Measurements from ENCODE around the gene HMX2. TPM values are rescaled to one million over a fixed set of nuclear protein-coding genes. Genes with fewer than 3 reads are reported as not detected.
A peak's percentile ranks its signal among the peaks of the same experiment; 100 is the strongest.

Gene HMX2
- total and polyA plus RNA-seq, 2 experiments from 2014 or later = not detected

GRCh38 chr10:123134343-123134914 is 13.5 kb upstream of the HMX2 start:
- Histone ChIP-seq H3K27me3 (replicated peaks; ENCODE audit: insufficient read depth) (peaks cover 79% of the 10 kb centered on the region), H2AFZ (no peak overlapping the region), H3K4me1 (ENCODE audit: insufficient read depth) (no peaks in the 10 kb centered on the region), H3K9me3 (ENCODE audit: low read depth) (no peaks in the 10 kb centered on the region), H3F3A (ENCODE audit: insufficient read depth) (no peaks in the 10 kb centered on the region), H3K4me2 (ENCODE audit: unreplicated experiment) (no peak overlapping the region), H3K9ac (no peak overlapping the region), H4K20me1 (ENCODE audit: insufficient read depth) (no peaks in the 10 kb centered on the region), H3K36me3 (ENCODE audit: low read depth) (no peaks in the 10 kb centered on the region), H3K4me3 (no peak overlapping the region), H3K79me2 (ENCODE audit: insufficient read depth) (no peaks in the 10 kb centered on the region), H3K27ac (no peak overlapping the region), H3K9me2 (ENCODE audit: insufficient read depth) (no peaks in the 10 kb centered on the region)
- in situ Hi-C loops (cut with MboI) = loop anchor here (10.0 to 25.0 kb wide), 2 partner anchors 420 to 828 kb away; no protein-coding TSS in a partner anchor
- peak; percentile 20 for TF ChIP-seq EZH2 (IDR thresholded peaks at IDR 0.05; ENCODE audit: insufficient read depth, poor library complexity, severe bottlenecking)
- no peak for TF ChIP-seq EZH2phosphoT487 (IDR thresholded peaks at IDR 0.05; ENCODE audit: insufficient read depth, low read depth)
- WGBS, 2 experiments (ENCODE audit: low coverage in 1 of 2, low lambda C conversion rate in 2 of 2, missing lambda C conversion rate in 2 of 2) = 5 to 8% methylated on average over 40 to 41 of the region's 42 CpGs
- peak; percentile 29 for DNase-seq

- Histone ChIP-seq H3K9me2 (ENCODE audit: insufficient read depth) (no peaks in the 10 kb centered on the region), H3K4me3 (no peak overlapping the region), H3K27ac (no peak overlapping the region), H3K4me2 (ENCODE audit: unreplicated experiment) (no peak overlapping the region), H3K9me3 (ENCODE audit: low read depth) (no peaks in the 10 kb centered on the region), H3K27me3 (replicated peaks; ENCODE audit: insufficient read depth) (peaks cover 84% of the 10 kb centered on the region), H4K20me1 (ENCODE audit: insufficient read depth) (no peaks in the 10 kb centered on the region), H3K9ac (no peak overlapping the region), H3F3A (ENCODE audit: insufficient read depth) (no peaks in the 10 kb centered on the region), H3K4me1 (ENCODE audit: insufficient read depth) (no peaks in the 10 kb centered on the region), H3K36me3 (ENCODE audit: low read depth) (no peaks in the 10 kb centered on the region), H3K79me2 (ENCODE audit: insufficient read depth) (no peaks in the 10 kb centered on the region), H2AFZ (no peak overlapping the region)
- TF ChIP-seq EZH2phosphoT487 (IDR thresholded peaks at IDR 0.05; ENCODE audit: insufficient read depth, low read depth) = no peak
- no peak for TF ChIP-seq EZH2 (IDR thresholded peaks at IDR 0.05; ENCODE audit: insufficient read depth, poor library complexity, severe bottlenecking)
- in situ Hi-C loops (cut with MboI) = loop anchor here (10.0 to 25.0 kb wide), 2 partner anchors 420 to 827 kb away; no protein-coding TSS in a partner anchor
- WGBS, 2 experiments (ENCODE audit: low coverage in 1 of 2, low lambda C conversion rate in 2 of 2, missing lambda C conversion rate in 2 of 2) = 2 to 3% methylated on average over 30 to 32 of the region's 46 CpGs
- DNase-seq = no peak
Observed at GRCh38 chr10:123134915-123135414, 13.0 kb upstream of the HMX2 start.

DNA sequence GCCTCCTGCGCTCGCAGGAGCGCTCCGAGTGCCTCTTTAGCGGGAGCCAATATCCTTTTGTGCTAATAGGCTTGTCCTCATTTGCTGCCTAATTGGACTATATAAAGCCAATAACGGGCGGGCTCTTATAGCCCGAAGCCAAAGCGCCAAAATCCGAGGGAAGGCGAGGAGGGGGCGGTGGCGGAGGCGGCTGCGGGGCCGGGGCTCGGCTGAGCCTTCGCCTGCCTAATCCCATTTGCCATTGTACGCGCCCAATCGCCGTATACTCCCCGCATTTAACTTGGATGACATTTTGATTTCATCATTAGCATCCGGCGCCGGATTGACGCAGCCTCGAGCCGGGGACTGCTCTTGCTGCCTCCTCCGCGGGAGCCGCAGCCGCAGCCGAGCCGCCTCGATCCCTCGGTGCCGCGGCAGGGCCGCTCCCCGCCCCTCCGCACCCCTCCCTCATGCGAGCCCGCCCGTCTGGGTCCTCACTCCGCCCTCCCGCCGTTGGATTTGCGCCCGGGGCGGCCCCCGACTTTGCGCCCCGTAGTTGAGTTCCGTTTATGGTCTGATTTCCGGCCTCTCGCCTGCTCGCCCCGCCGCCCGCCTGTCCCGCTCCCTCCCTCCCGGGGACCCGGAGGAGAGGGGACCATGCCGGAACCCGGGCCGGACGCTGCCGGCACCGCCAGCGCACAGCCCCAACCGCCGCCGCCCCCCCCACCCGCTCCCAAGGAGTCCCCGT is 12.4 kb upstream of the HMX2 start, which contains the start of gene HMX3:
Gene HMX3 (plus strand): TSS at position 556 of the 727 bp plus-strand sequence. CDS start 81 bp downstream, at position 637.
- 0 out of 2 replicates have a peak within 1 kb of the TSS, but pooled peaks have one; percentile 21 for H2AFZ ChIP-seq
- TF ChIP-seq EZH2 (IDR thresholded peaks at IDR 0.05; ENCODE audit: insufficient read depth, poor library complexity, severe bottlenecking) (peak; percentile 99), EZH2phosphoT487 (IDR thresholded peaks at IDR 0.05; ENCODE audit: insufficient read depth, low read depth) (peak; percentile 49; the same call in 1 of the 2 replicates)
- H3K4me1 ChIP-seq (ENCODE audit: insufficient read depth) = no peaks in the 10 kb centered on the region
- H3K4me3 ChIP-seq = peak within 1 kb of the TSS; percentile 21; the same call in 1 of the 2 replicates
- H3K9me3 ChIP-seq (ENCODE audit: low read depth) = no peaks in the 10 kb centered on the region
- no peaks in the 10 kb centered on the region for H3K36me3 ChIP-seq (ENCODE audit: low read depth)
- no peak within 1 kb of the TSS for H3K27ac ChIP-seq
- peaks cover 85% of the 10 kb centered on the region for H3K27me3 ChIP-seq (replicated peaks; ENCODE audit: insufficient read depth)
- no peaks in the 10 kb centered on the region for H3K9me2 ChIP-seq (ENCODE audit: insufficient read depth)
- no peak within 1 kb of the TSS for H3K9ac ChIP-seq
- H3K79me2 ChIP-seq (ENCODE audit: insufficient read depth) = no peaks in the 10 kb centered on the region
- H3K4me2 ChIP-seq (ENCODE audit: unreplicated experiment) = peak within 1 kb of the TSS; percentile 5
- WGBS, 2 experiments (ENCODE audit: low coverage in 1 of 2, low lambda C conversion rate in 2 of 2, missing lambda C conversion rate in 2 of 2) = 5 to 6% methylated on average over 36 to 76 of the region's 76 CpGs
- H4K20me1 ChIP-seq (ENCODE audit: insufficient read depth) = no peaks in the 10 kb centered on the region
- peak; percentile 62 for DNase-seq
- in situ Hi-C loops (cut with MboI) = loop anchor here (10.0 to 25.0 kb wide), 2 partner anchors 419 to 827 kb away; no protein-coding TSS in a partner anchor
- no peaks in the 10 kb centered on the region for H3F3A ChIP-seq (ENCODE audit: insufficient read depth)

DNA sequence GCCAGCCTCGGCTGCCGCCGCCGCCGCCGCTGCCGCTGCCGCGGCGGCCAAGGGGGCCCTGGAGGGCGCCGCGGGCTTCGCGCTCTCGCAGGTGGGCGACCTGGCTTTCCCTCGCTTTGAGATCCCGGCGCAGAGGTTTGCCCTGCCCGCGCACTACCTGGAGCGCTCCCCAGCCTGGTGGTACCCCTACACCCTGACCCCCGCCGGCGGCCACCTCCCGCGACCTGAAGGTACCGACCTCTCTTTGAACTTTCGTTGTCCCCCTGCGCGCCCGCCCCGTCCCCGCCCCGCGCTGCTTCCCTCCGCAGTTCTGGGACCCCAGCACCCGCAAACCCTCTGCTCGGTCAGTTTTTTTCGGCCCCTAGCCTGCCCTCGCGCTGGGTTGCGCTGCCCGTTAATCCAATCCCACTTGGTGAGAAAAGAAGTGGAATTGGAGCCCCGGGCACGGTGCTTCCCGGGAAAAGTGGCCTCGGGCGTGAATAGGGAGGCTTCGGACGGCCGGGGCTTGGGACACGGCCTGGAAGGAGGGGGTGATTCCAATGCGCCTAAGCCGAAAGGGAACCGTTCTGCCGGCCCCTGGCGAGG is 11.6 kb upstream of the HMX2 start:
- Histone ChIP-seq H3K79me2 (ENCODE audit: insufficient read depth) (no peaks in the 10 kb centered on the region), H2AFZ (no peak overlapping the region), H3K4me2 (ENCODE audit: unreplicated experiment) (no peak overlapping the region), H3K9me3 (ENCODE audit: low read depth) (no peaks in the 10 kb centered on the region), H3K36me3 (ENCODE audit: low read depth) (no peaks in the 10 kb centered on the region), H3K27me3 (replicated peaks; ENCODE audit: insufficient read depth) (peaks cover 87% of the 10 kb centered on the region), H3K4me3 (no peak overlapping the region), H3K9me2 (ENCODE audit: insufficient read depth) (no peaks in the 10 kb centered on the region), H3K4me1 (ENCODE audit: insufficient read depth) (no peaks in the 10 kb centered on the region), H4K20me1 (ENCODE audit: insufficient read depth) (no peaks in the 10 kb centered on the region), H3F3A (ENCODE audit: insufficient read depth) (no peaks in the 10 kb centered on the region), H3K9ac (no peak overlapping the region), H3K27ac (no peak overlapping the region)
- WGBS, 2 experiments (ENCODE audit: low coverage in 1 of 2, low lambda C conversion rate in 2 of 2, missing lambda C conversion rate in 2 of 2) = 4 to 8% methylated on average over 37 to 39 of the region's 59 CpGs
- in situ Hi-C loops (cut with MboI) = loop anchor here (10.0 to 25.0 kb wide), 2 partner anchors 418 to 826 kb away; no protein-coding TSS in a partner anchor
- no peak for TF ChIP-seq EZH2phosphoT487 (IDR thresholded peaks at IDR 0.05; ENCODE audit: insufficient read depth, low read depth)
- TF ChIP-seq EZH2 (IDR thresholded peaks at IDR 0.05; ENCODE audit: insufficient read depth, poor library complexity, severe bottlenecking) = no peak
- no peak for DNase-seq
